Measurements from ENCODE around the gene PARD6B.
"Not testable (repeated sequence)": the region's sequence is repeated elsewhere in the genome, so short reads cannot be mapped to it uniquely, and the experiment has no call there.

Gene PARD6B

DNA sequence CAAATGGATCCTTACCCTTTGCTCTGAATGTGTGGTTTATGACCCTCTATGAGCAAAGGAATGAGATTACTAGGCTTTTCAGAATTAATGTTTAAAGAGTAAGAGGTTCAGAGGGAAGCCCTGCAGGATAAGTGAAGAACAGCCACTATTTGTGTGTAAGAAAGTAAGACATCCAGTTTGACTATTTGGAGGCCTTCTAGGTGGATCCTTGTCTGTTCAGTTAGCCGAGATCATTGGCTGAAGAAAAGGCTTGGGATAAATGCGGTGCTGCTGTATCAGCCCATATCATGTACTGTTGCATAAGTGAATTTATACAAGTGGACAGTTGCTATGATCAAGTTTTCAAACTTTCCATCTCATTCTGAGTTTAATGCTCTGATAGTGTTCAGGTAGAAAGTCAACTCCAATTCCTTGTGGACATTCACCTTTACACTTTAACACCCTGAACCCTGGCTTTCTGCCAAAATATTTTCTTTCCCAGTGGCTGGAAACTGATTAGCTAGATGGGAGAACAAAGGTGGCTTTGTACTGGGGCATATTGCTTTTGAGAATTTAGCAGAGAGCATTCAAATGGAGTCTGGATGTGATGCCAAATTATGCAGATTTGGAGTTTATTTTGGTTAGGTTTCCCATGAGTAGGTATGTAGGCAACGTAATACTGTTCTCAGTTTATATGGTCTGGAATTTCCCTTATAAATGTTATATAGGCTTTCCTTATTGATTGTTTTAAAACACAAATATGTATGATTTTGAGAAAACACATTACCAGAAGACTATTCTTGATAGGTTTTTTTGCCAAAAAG is 15.0 kb downstream of the PARD6B start:
- no peak for DNase-seq (ENCODE audit: low read depth in 2 of 2)

GRCh38 chr20:50747275-50747674 is 15.9 kb downstream of the PARD6B start:
- no peak for DNase-seq (ENCODE audit: low read depth in 2 of 2)

- DNase-seq (ENCODE audit: low read depth in 2 of 2): no peak
These were observed 18.8 kb downstream of the PARD6B start for GRCh38 chr20:50750145-50750671.

DNA sequence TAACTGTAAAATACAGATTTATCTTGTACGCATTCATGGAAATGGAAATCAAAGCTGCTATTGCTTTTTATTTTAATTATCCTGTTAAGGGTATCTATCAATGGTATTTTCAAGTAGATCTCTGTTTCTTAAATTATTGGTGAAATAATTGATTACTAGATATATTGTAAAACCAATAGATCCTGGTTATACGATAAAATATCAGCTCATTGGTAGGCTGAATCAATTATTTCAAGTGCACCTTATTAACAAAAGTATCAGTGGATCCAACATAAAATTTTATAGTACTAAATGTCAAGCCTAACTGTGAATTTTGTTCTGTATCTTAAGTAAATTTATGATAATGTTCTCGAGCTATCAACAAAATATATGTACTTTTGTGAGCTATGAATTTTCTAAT is 21.8 kb downstream of the PARD6B start:
- DNase-seq (ENCODE audit: low read depth in 2 of 2): no peak

DNA sequence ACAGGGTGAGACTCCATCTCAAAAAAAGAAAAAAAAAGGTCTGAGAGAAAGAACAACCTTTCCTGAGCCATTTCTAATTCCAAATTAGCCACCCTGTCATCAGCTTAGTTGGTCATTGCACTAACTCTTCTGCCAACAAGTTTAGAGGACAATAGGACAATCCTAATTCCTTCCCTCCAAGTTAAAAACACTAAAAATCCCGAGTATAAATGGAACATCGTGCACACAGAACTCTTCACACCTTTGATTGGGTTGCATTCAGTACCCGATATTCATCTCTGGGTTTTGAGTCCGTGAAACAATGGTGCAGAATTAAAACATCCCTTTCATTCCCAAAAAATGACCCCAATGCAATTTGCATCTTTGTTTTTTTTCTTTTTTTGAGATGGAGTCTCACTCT is 23.0 kb downstream of the PARD6B start:
- no peak for DNase-seq (ENCODE audit: low read depth in 2 of 2)

GRCh38 chr20:50756447-50756846 is 25.1 kb downstream of the PARD6B start:
- DNase-seq (ENCODE audit: low read depth in 2 of 2): no peak

DNA sequence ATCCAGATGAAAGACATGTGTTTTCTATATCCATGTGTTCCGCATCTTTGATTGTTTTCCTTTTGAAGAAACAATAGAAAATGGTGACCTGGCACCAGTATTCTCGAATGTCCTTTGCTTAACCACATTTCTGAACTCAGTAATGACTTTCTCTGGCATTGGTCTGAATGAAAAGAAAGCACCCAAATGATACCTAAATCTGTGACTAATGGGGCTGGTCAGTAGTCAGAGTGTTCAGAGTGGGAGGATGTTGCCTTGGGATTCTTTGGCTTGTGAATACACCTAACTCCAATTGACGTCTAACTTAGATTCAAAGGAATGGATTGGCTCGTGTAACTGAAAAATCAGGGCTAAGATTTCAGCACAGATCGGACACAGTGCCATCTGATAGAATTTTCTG is 27.1 kb downstream of the PARD6B start:
- no peak for DNase-seq (ENCODE audit: low read depth in 2 of 2)

DNA sequence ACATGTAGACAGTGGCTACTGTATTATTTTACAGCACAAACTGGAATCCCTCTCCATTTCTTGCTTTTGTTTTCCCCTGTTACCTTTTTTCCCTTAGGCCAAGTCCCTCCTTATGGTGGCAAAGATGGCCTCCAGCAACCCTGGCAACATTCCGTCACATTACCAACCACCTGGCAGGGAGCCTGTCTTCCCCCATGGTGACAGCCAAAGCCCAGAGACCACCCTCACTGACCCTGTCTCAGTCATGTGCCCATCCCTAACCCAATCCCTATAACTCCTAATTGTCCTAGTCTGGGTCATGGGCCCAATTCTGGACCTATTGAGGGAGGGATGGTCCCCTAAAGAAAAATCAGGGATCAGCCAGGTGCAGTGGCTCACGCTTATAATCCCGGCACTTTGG is 27.6 kb downstream of the PARD6B start:
- no peak for DNase-seq (ENCODE audit: low read depth in 2 of 2)

DNA sequence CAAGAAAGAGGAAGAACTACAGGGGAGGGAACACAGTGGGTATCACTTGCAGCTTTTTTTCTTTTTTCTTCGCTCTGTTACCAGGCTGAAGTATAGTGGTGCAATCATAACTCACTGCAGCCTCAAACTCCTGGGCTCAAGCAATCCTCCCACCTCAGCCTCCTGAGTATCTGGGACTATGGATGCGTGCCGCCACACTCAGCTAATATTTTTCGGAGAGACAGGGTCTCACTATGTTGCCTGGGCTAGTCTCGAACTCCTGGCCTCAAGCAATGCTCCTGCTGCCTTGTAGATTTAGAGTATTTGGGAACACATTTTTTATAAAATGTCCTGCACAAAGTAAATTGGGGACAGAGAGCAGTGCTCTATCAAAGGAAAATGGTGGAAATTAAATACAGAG is 28.3 kb downstream of the PARD6B start:
- no peak for DNase-seq (ENCODE audit: low read depth in 2 of 2)

DNA sequence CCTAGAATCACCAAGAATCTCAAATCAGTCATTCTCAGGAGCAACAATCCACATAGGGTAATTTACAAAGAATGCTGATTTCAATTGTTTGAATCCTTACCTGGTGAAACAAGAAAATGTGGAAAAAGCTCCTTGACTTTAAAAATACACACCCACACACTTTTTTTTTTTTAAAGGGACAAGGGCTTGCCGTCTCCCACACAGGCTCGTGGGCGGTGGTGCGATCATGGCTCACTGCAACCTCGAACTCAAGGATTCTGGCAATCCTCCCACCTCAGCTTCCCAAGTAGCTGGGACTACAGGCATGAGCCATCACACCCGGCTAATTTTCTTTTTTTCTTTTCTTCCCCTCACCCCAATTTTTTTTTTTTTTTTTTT is 30.7 kb downstream of the PARD6B start:
- DNase-seq (ENCODE audit: low read depth in 2 of 2): no peak

DNA sequence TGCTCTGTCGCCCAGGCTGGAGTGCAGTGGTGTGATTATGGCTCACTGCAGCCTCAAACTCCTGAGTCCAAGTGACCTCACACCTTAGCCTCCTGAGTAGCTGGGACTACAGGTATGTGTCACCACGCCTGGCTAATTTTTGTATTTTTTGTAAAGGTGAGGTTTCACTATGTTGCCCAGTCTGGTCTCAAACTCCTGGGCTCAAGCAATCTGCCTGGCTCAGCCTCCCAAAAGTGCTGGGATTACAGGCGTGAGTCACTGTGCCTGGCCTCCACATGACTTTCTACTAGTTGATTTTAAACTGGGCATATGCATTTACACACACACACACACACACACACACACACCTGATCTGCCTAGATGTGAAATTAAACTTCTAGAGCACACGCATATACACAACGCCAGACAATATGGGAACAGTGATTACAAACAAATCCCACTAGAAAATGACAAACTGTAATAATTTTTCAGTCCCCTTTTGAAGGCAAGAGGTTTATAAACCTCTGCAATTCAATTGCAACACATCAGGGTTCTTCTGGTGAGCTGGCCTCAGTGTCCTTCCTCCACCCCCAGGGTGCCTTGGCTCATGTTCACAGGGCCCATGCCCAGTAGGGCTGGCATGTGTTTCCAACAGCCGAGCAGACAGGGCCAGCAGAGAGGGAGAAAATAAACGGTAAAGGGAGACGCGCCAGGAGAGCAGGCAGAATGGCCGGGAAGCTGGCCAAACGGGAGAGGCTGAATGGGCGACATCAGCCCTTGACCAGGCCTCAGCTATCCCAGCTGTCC is 31.2 kb downstream of the PARD6B start:
- no peak for DNase-seq (ENCODE audit: low read depth in 2 of 2)

GRCh38 chr20:50763550-50764458 is 32.4 kb downstream of the PARD6B start:
- not testable (repeated sequence) for DNase-seq (ENCODE audit: low read depth in 2 of 2)

DNA sequence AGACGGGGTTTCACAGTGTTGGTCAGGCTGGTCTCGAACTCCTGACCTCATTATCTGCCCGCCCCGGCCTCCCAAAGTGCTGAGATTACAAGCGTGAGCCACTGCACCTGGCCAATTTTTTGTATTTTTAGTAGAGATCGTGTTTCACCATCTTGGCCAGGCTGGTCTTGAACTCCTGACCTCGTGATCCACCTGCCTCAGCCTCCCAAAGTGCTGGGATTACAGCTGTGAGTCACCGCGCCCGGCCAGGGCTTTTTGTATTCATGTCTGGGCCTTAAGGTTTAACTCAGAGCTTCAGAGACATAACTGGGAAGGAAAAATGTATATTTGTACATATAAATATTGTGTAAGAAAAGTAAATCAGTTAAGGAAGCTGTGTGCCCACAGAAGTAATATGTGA is 33.9 kb downstream of the PARD6B start:
- DNase-seq (ENCODE audit: low read depth in 2 of 2): not testable (repeated sequence)

DNA sequence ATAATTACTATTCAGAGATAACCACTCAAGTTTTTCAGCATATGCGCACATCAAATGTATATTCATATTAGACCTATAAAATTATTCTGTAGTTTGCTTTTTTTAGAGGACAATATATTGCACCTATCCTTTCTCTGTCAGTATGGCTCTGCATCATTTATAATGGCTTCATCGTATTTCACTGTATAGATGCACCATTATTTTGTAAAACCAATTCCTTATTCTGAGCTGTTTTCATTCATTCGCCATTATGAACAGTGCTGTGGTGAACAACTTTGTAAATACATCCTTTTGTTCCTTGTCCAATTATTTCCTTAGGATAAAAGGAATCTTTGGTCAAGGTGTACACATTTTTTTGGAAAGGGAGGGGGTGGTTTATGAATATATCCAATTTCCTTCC is 34.3 kb downstream of the PARD6B start:
- no peak for DNase-seq (ENCODE audit: low read depth in 2 of 2)

GRCh38 chr20:50766955-50767809 is 35.8 kb downstream of the PARD6B start:
- DNase-seq (ENCODE audit: low read depth in 2 of 2): not testable (repeated sequence)

DNA sequence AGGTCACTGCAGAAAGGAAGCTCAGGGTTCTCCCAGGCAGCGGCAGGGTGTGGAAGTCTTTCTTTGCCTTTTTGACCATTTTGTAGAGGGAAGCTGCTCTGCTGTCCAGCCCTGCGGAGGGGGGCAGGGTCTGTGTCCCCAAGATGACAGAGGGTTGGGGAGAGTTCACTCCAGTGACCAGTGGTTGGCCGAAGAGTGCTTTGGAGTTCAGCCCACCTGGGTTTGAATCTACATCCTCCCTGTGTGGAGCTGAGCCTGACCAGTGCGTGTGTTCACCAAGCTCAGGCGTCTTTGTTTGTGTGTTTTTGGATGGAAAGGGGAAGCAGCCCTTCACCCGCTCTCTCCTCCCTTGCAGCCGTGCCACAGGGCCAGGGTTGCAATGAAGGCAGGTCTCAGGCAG is 37.6 kb downstream of the PARD6B start:
- DNase-seq (ENCODE audit: low read depth in 2 of 2): not testable (repeated sequence)

- not testable (repeated sequence) for DNase-seq (ENCODE audit: low read depth in 2 of 2)
These were observed 38.2 kb downstream of the PARD6B start for GRCh38 chr20:50769551-50770085.

DNA sequence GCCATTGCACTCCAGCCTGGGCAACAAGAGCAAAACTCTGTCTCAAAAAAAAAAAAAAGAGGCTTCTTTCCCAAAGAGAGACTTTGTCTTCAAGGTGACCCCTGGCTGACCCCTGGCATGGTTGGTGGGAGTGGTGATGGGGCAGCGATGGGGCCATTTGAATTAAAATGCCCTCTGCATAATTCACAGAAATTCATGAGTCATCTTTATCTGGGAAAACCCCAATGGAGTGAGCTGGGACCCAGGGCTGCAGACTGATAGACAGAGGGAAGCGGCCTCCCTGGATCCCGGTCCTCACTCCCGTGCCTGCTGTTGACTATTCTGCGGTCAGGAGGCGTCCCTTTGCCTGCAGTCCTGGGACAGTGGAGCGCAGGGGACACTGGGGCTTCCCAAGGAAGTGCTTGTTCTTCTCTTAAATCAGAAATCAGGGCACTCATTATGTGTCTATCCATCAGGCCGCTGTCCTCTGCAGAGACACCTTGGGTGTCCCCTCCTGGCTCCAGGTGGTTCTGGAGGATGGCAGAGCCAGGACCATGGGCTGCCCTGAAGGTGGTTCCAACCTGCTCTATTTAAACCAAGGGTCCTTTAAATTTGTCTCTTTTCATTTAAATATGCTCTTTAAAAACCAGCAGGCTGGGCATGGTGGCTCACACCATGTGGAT is 40.2 kb downstream of the PARD6B start:
- not testable (repeated sequence) for DNase-seq (ENCODE audit: low read depth in 2 of 2)

GRCh38 chr20:50772420-50773185 is 41.2 kb downstream of the PARD6B start:
- DNase-seq (ENCODE audit: low read depth in 2 of 2): no peak

All from stimulated activated CD4-positive, alpha-beta T cell treated with anti-CD3 and anti-CD28 coated beads, Interleukin-12 subunit alpha, Interleukin-12 subunit beta, amount 100 ng/mL, for 24 hours (primary cell).